Measurements from ENCODE around the gene ZNF366.
"Not testable (repeated sequence)": the region's sequence is repeated elsewhere in the genome, so short reads cannot be mapped to it uniquely, and the experiment has no call there.

Gene ZNF366

GRCh38 chr5:72434781-72435437 lies 72.3 kb downstream of the ZNF366 start:
- DNase-seq = no peak

DNA sequence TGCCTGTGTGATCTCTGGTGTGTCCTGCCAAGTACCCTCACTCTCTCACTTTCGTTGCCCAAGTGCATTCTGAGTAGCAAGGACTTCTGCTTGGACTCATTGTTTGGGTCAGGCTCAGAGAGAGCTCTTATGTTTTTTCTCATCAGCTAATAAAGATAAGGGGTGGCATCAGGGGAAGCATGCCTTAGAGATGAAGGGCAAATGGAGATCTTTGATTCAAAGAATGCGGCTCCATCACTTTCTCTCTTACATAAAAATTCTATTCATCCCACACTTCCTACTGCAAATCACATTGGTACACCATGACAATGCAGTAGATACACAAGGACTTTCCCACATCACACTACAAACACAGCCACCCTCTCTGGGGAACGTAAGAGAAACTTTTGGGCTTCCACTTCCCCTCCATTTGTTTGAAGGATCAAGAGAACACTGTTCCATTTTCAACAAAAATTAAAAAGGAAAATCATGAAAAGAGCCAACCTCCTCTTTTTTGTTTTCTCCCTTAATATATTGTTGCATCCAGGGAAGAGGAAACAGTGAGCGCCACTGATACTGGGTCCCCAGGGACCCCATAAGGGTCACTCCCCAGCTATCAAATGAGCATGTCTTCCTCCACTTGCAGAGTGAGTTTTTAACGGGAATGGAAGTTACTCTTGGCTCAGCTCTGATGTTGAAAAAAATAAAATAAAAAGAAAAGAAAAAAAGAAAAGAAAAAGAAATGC lies 73.0 kb downstream of the ZNF366 start:
- no peak for DNase-seq

DNA sequence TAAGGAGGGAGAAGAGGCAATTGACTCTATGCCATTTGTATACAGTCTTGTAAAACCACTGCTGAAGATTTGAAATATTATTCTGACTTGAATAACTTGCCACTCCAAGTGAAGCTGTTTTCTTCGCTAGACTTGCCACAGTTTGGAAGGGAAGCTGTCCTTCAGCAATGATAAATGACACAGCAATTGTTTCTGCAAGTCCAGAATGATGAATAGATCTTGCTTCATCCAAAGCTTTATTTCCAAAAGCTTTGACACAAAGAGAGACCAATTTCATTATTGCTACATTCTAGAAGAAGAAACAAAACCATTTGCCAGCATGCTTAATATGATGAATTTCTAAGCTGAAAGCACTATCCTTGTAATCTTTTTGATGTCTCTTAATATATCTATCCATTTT lies 73.7 kb downstream of the ZNF366 start:
- no peak for DNase-seq

GRCh38 chr5:72428669-72429068 lies 78.5 kb downstream of the ZNF366 start:
- DNase-seq = no peak

- DNase-seq = no peak
Measured at GRCh38 chr5:72427488-72428437, 79.4 kb downstream of the ZNF366 start.

DNA sequence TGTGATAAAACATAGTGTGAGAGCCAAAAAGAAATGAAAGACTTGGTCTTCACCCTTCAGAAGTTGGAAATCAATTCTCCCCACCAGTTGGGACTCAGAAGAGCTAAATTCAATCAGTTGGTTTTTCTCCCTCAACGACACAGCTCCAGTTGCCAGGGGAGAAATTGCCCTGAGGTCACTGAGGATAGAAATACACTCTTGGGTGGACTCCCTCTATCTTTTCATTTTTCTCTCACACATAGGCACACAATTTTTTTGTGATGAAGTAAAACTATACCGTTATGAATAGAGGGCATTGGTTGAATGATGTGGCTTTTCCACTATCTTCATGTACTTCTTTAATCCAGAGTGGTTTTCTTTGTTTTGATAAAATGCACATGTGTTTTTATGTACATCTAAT lies 80.2 kb downstream of the ZNF366 start:
- DNase-seq = no peak

- DNase-seq = no peak
Measured at GRCh38 chr5:72426019-72426418, 81.2 kb downstream of the ZNF366 start.

GRCh38 chr5:72418271-72418670 lies 88.9 kb downstream of the ZNF366 start:
- no peak for DNase-seq

- DNase-seq = no peak
Measured at GRCh38 chr5:72417333-72418062, 89.7 kb downstream of the ZNF366 start.

DNA sequence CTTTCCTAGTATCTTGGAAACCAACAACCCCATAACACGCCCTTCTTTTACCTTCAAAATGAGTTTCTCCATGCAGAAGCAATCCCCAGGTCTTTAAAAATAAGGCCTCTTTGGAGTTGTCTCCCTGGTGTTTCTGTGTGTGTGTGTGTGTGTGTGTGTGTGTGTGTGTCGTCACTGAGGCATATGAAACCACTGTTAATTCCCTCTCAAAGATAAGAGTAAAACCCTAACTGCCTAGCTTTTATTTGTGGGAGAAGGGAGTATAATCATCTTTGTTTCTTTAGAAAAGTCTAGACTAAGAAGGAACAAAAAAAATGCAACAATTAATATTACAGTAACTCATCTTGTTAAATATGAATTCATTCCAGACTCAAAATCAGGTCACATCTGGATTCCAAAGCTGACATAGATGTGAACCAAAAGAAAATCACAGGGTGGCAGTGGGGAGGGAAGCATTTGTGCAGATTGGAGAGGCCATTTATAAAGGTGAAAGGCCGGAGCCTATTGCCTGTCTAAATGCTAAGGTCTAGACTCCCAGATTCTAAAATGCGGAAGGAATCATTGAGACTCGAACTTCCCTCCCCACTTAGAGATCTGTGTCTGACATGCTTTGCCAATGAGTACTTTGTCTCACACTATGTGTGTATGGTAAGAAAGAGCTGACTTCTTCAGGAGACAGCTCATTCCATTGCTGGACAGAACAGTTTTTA lies 91.4 kb downstream of the ZNF366 start:
- no peak for DNase-seq

- no peak for DNase-seq
Measured at GRCh38 chr5:72412283-72413055, 94.7 kb downstream of the ZNF366 start.

DNA sequence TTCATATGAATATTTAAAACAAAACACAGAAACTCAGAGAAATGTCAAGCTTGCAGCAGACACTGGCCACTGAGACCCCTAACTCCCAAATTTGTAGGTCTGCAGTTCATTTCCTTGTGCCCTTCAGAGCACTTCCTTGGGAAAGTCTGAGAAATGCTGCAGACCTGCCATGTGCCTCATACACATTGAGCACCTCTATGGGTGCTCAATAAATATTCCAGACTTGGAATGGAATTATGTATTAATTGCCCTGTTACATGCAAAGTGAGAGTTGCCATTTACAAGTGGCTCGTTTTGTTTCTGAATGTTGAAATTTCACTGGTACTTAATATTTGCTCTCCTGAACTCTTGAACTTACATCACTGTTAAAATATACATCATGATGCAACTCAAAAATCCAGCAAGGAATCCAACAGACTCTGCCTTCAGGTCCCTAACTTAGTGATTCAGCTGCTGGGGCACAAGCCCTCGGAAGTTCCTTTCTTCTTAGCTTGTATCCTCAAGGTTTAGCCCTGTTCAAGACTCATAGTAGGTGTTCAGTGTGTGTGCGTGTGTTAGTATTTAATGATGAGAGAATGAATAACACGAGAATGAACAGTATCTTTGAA lies 96.4 kb downstream of the ZNF366 start:
- DNase-seq = no peak

DNA sequence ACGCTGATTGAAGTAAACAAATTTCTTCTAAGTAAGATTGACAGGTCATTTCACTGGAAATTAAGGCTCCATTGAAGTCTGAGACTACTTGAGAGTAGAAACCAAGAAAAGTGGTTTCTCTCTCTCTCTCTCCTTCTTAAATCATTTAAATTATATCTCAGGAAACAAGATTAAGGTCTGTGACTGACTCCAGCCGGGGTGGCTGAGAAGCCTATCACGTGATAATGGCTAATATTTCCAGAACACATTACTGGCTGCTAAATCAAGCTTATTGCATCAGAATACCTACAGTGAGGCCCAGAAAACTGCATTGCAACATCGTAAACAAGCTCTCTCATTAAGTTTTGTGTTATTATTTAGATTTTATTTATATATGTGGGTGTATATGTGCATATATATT lies 98.6 kb downstream of the ZNF366 start:
- DNase-seq = no peak

GRCh38 chr5:72408127-72408526 lies 99.1 kb downstream of the ZNF366 start:
- no peak for DNase-seq

DNA sequence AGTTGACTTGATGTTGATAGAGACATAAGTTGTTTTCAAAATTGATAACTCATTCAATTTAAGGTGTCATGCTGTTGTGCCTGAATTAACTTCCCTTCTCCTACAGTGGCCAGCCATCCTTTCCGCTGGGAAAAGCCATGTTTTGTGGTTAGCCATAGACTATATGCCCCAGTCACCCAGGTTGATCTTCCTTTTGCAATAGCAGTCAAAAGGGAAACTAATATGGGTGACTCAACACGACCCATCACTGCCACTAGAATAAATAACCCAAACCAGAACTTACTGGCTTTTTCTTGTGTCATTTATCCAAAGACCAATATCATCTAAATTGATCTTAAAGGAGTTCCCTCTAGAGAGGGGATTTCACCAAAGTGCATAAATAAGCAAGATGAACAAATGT lies 99.7 kb downstream of the ZNF366 start:
- no peak for DNase-seq

GRCh38 chr5:72407078-72407477 lies 100.1 kb downstream of the ZNF366 start:
- DNase-seq = no peak

DNA sequence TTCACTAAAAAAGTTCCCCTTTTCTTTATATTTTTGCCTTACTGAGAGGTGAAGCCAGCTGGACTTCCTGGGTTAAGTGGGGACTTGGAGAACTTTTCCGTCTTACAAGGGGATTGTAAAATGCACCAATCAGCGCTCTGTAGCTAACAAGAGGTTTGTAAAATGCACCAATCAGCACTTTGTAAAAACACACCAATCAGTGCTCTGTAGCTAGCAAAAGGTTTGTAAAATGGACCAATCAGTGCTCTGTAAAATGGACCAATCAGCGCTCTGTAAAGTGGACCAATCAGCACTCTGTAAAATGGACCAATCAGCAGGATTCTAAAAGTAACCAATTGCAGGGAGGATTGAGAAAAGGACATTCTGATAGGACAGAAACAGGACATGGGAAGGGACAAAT lies 102.4 kb downstream of the ZNF366 start:
- not testable (repeated sequence) for DNase-seq

- no peak for DNase-seq
Measured at GRCh38 chr5:72402959-72403628, 104.1 kb downstream of the ZNF366 start.

DNA sequence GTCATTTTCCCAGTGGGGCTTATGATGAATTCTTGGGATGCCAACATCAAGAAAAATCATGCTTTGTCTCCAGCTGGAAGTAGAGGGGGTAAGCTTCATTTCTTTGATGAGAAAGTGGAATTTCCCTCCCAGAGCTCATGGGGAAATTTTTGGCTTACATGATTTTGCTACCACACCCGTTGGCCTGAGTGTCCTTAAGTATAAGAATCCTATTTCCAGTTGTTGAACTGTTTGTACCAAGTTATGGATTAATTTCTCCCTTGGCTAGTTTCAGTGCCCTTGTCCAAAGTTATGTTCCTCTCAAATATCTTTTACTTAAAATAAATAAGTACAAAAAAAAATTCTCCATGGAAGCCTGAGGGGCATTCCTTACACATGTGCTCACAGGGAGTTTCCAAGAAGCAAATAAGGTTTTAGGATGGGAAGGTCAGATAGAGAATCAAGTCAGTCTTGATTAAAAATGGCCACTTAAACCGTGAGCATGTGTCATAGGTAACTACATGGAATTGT lies 104.8 kb downstream of the ZNF366 start:
- DNase-seq = no peak

DNA sequence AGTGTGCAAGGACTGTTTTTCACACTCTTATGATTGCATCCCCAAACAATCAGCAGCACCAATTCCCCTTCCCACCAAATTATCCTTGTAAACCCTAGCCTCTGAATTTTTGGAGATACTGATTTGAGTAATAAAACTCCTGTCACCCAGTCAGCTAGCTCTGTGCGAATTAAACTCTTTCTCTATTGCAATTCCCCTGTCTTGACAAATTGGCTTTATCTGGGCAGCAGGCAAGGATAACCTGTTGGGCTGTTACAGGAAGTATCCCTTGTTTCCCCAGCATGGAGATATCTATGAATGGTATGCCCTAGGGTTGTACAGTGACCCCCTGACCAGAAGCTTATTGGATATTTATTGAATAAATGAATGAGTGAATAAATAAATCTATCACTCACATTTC lies 106.3 kb downstream of the ZNF366 start:
- no peak for DNase-seq

Data from NCI-H1105 (cell line).